Type B pancreatic cell (in vitro differentiated cells): ENCODE data around the gene CD164. TPM values are rescaled to one million over a fixed set of nuclear protein-coding genes. Genes with fewer than 3 reads are reported as not detected.

ENCODE experiments used
- DNase-seq: peaks from one replicate; pipeline ENCODE4 v3.0.0; 2021; ENCODE audit warnings: mixed read lengths; ENCODE audit not compliant: unreplicated experiment; ENCODE audit errors: extremely low spot score
- H3K27ac Mint-ChIP-seq: 2 replicates; pipeline ENCODE4 v1.8.0; 2021; ENCODE audit warnings: mild to moderate bottlenecking, mixed read lengths
- H3K27me3 Mint-ChIP-seq: 2 replicates; pipeline ENCODE4 v1.8.0; 2021; ENCODE audit warnings: mixed read lengths
- H3K36me3 Mint-ChIP-seq: 2 replicates; pipeline ENCODE4 v1.8.0; 2021; ENCODE audit warnings: mixed read lengths
- H3K4me1 Mint-ChIP-seq: one replicate; pipeline ENCODE4 v1.8.0; 2021; ENCODE audit warnings: mixed read lengths; ENCODE audit not compliant: unreplicated experiment
- H3K4me3 Mint-ChIP-seq: 2 replicates; pipeline ENCODE4 v1.8.0; 2021; ENCODE audit warnings: mild to moderate bottlenecking, mixed read lengths
- H3K9me3 Mint-ChIP-seq: 2 replicates; pipeline ENCODE4 v1.8.0; 2021; ENCODE audit warnings: mixed read lengths
- total RNA-seq: library from RNA; stranded (reverse); gene quantifications from 2 replicates; pipeline ENCODE4 v1.2.1, GENCODE V29; 2021; ENCODE audit warnings: low replicate concordance
- TF ChIP-seq, protein P1 (sequence below): fragments of 200-600 bp; sonication (generic); conservative IDR thresholded peaks from 2 replicates; pipeline ENCODE4 v1.5.0; 2021; ENCODE audit warnings: antibody characterized with exemption, mild to moderate bottlenecking

Gene CD164
- total RNA-seq, 1 donor from 2014 or later, result 230 TPM

DNA sequence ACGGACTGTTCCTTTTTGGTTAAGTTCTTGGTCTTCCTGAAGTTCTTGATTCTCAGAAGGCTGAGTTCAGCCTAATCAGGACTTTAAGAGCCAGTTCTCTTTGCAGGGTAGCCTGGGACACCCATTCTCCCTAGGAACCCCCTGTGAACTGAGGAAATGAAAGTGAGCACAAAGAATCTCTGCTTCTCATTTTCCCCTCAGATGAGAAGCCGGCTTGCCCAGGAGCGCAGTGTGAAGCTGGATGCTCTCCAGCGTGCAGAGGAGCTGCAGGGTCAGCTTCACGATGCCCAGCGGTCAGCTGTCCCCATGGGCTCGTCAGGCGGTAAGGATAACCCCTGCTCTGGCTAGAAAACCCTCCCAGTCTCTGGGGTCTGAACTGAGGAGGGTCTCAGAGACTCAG lies 34.0 kb downstream of the CD164 start:
- Mint-ChIP-seq H3K9me3 (no peaks in the 10 kb centered on the region), H3K27me3 (no peaks in the 10 kb centered on the region), H3K4me3 (no peak overlapping the region), H3K36me3 (peaks cover 11% of the 10 kb centered on the region), H3K4me1 (peaks cover 9% of the 10 kb centered on the region), H3K27ac (no peak overlapping the region)
- DNase-seq, result no peak
- TF ChIP-seq, protein P1, sequence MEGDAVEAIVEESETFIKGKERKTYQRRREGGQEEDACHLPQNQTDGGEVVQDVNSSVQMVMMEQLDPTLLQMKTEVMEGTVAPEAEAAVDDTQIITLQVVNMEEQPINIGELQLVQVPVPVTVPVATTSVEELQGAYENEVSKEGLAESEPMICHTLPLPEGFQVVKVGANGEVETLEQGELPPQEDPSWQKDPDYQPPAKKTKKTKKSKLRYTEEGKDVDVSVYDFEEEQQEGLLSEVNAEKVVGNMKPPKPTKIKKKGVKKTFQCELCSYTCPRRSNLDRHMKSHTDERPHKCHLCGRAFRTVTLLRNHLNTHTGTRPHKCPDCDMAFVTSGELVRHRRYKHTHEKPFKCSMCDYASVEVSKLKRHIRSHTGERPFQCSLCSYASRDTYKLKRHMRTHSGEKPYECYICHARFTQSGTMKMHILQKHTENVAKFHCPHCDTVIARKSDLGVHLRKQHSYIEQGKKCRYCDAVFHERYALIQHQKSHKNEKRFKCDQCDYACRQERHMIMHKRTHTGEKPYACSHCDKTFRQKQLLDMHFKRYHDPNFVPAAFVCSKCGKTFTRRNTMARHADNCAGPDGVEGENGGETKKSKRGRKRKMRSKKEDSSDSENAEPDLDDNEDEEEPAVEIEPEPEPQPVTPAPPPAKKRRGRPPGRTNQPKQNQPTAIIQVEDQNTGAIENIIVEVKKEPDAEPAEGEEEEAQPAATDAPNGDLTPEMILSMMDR, result no peak

DNA sequence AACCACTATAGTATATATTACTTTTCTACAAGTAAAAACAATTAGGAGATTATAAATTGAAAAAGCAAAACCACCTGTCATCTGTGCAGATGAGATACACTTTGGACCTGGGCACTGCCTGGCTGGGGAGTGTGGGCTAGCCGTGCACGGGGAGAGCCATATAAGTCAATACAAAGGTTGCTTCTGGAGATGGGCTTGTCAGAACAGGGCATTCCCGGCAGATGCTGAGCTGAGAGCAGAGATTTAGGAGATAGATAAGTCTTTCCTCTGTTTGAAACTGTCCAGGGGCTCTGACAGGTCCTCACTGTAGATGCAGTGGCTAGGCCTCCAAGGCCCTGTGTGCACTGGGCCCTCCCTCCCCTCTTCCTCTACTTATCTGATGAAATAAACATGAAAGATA lies 34.5 kb downstream of the CD164 start:
- Mint-ChIP-seq H3K27me3 (no peaks in the 10 kb centered on the region), H3K4me1 (peaks cover 9% of the 10 kb centered on the region), H3K9me3 (no peaks in the 10 kb centered on the region), H3K27ac (peak overlapping the region; percentile 5), H3K4me3 (no peak overlapping the region), H3K36me3 (peaks cover 11% of the 10 kb centered on the region)
- TF ChIP-seq, protein P1, result no peak
- DNase-seq, result no peak

DNA sequence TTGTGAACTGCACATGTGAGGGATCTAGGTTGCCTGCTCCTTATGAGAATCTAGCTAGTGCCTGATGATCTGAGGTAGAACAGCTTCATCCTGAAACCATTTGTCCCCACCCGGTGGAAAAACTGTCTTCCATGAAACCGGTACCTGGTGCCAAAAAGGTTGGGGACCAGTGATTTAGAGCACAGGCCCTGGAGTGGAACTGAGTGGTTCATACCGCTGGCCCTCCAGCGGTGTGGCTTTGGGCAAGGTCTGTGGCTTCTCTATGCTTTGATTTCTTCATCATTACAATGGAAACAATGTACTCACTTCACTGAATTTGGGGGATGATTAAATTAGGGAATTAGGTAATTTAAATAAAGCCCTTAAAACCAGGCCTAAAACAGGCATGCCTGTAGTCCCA lies 36.3 kb downstream of the CD164 start:
- Mint-ChIP-seq H3K9me3 (no peaks in the 10 kb centered on the region), H3K27me3 (no peaks in the 10 kb centered on the region), H3K27ac (no peak overlapping the region), H3K4me1 (peaks cover 9% of the 10 kb centered on the region), H3K4me3 (no peak overlapping the region), H3K36me3 (peaks cover 3% of the 10 kb centered on the region)
- TF ChIP-seq, protein P1, result no peak
- DNase-seq, result no peak

DNA sequence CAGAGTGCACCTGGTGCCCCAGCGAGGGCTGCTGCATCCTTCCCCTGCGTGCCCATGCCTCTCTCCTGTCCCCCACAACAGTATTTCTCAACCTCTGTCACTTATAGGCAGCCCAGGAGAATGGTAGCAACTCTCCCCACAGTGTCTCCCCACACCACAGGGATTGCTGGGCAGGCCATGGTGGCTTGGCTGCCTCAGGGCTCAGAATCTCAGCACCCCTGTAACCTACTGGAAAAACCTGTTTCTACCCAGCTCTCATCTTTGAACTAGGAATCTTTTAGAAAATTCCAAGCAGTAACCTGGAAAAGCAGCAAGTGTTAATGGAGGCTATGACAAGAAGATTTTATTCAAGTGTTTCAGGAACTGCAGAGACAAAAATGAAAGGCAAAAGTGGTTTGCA lies 38.0 kb downstream of the CD164 start:
- no peak for DNase-seq
- Mint-ChIP-seq H3K36me3 (no peaks in the 10 kb centered on the region), H3K4me3 (no peak overlapping the region), H3K27ac (peak overlapping the region; percentile 36), H3K9me3 (no peaks in the 10 kb centered on the region), H3K4me1 (peaks cover 6% of the 10 kb centered on the region), H3K27me3 (no peaks in the 10 kb centered on the region)
- TF ChIP-seq, protein P1, result no peak

DNA sequence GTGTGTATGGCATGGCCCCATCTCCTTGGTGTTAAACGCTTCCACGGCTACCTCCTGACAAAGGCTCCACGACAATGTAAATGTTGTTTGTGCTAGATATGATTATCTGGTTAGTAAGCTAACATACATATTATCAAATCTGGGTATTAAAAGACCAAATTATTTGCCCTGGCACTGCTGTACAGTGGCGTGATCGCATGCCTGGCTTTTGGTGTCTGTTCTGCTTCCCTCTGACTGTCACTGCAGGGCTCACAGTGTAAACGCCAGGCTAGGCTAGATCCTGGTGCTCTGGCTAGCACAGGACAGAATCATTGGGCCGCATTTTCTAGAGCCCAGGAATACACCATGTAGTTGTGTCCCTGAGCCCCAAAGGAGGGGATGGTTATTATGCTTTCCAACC lies 38.7 kb downstream of the CD164 start:
- Mint-ChIP-seq H3K4me3 (no peak overlapping the region), H3K4me1 (peaks cover 6% of the 10 kb centered on the region), H3K36me3 (no peaks in the 10 kb centered on the region), H3K27me3 (no peaks in the 10 kb centered on the region), H3K27ac (no peak overlapping the region), H3K9me3 (no peaks in the 10 kb centered on the region)
- no peak for DNase-seq
- TF ChIP-seq, protein P1, result no peak

DNA sequence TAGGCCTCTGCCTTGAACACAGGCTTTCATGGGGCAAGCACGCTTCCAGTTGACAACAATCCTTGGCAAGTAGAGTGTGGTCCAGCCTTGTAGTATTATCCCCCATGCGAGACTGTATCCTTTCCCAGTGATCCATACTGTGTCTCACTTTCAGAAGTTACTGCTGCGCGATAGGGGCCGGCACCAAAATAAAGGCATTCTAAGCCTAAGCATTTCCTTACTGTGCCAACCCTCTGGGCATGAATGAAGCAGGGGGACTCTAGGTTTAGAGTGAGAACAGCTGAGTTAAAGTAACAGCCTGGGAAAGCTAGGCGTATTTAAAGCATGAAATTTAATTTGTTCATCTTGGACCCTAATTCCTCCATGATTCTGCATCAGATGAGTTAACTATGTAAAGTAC lies 39.4 kb downstream of the CD164 start:
- H3K27me3 Mint-ChIP-seq, result no peaks in the 10 kb centered on the region
- peaks cover 6% of the 10 kb centered on the region for H3K4me1 Mint-ChIP-seq
- no peak overlapping the region for H3K27ac Mint-ChIP-seq
- no peaks in the 10 kb centered on the region for H3K9me3 Mint-ChIP-seq
- H3K36me3 Mint-ChIP-seq, result no peaks in the 10 kb centered on the region
- no peak overlapping the region for H3K4me3 Mint-ChIP-seq
- DNase-seq, result no peak
- TF ChIP-seq, protein P1, result no peak
